Gastrocnemius medialis (tissue), 4 donors: Measurements from ENCODE around the gene PITX1.

ENCODE experiments used
- CTCF ChIP-seq, 5 experiments: fragments of 450-650 bp in 3 of 5; fragments of 200-600 bp in 2 of 5; sonication (generic) in 2 of 5; IDR thresholded peaks in 4 of 5; conservative IDR thresholded peaks in 1 of 5; 1 replicate in 4 of 5; 2 replicates in 1 of 5; pipeline ENCODE4 v1.5.1; 2016 to 2019; ENCODE audit warnings: antibody characterized with exemption in 5 of 5, mild to moderate bottlenecking in 3 of 5, moderate library complexity in 3 of 5
- POLR2A ChIP-seq, 2 donors: fragments of 450-650 bp; IDR thresholded peaks; one replicate each; pipeline ENCODE4 v1.6.1; 2017; ENCODE audit warnings: antibody characterized with exemption in 2 of 2, mild to moderate bottlenecking in 2 of 2, moderate library complexity in 2 of 2

GRCh38 chr5:135018457-135018856, 15.6 kb downstream of the PITX1 start:
- no peak for TF ChIP-seq CTCF (IDR thresholded peaks at IDR 0.05 in 4 of 5, conservative IDR thresholded peaks at IDR 0.05 in 1 of 5)
- TF ChIP-seq POLR2A (IDR thresholded peaks at IDR 0.05) = no peak
